Activated T-cell treated with anti-CD3 and anti-CD28 coated beads for 48 hours (primary cell): ENCODE data around the gene MTHFR.

Experiments
- DNase-seq: peaks from one replicate; pipeline ENCODE4 v3.0.0-alpha.2; 2020; ENCODE audit warnings: low read depth

MTHFR gene

GRCh38 chr1:11782127-11782708, 23.5 kb downstream of the MTHFR start:
- no peak for DNase-seq

- no peak for DNase-seq
Observed at GRCh38 chr1:11781297-11781696, 24.5 kb downstream of the MTHFR start.

GRCh38 chr1:11780380-11781147, 25.2 kb downstream of the MTHFR start:
- DNase-seq, result no peak

GRCh38 chr1:11779715-11780379, 25.9 kb downstream of the MTHFR start:
- no peak for DNase-seq

GRCh38 chr1:11778844-11779623, 26.7 kb downstream of the MTHFR start:
- DNase-seq, result no peak

GRCh38 chr1:11778336-11778735, 27.4 kb downstream of the MTHFR start:
- DNase-seq, result no peak

- DNase-seq, result no peak
Observed at GRCh38 chr1:11777658-11778322, 28.0 kb downstream of the MTHFR start.

- no peak for DNase-seq
Observed at GRCh38 chr1:11774753-11775152, 31.0 kb downstream of the MTHFR start.

- no peak for DNase-seq
Observed at GRCh38 chr1:11772458-11772857, 33.3 kb downstream of the MTHFR start.

- no peak for DNase-seq
Observed at GRCh38 chr1:11771481-11772043, 34.2 kb downstream of the MTHFR start.

GRCh38 chr1:11770011-11770410, 35.8 kb downstream of the MTHFR start:
- DNase-seq, result no peak

GRCh38 chr1:11769274-11769673, 36.5 kb downstream of the MTHFR start:
- no peak for DNase-seq

- DNase-seq, result no peak
Observed at GRCh38 chr1:11768821-11769220, 36.9 kb downstream of the MTHFR start.

GRCh38 chr1:11767922-11768704, 37.7 kb downstream of the MTHFR start:
- DNase-seq, result no peak

GRCh38 chr1:11766429-11766776, 39.4 kb downstream of the MTHFR start:
- DNase-seq, result no peak

- DNase-seq, result no peak
Observed at GRCh38 chr1:11765661-11766428, 39.9 kb downstream of the MTHFR start.

GRCh38 chr1:11764519-11764918, 41.2 kb downstream of the MTHFR start:
- no peak for DNase-seq

GRCh38 chr1:11764115-11764514, 41.6 kb downstream of the MTHFR start:
- no peak for DNase-seq

GRCh38 chr1:11761988-11762406, 43.8 kb downstream of the MTHFR start, which contains the start of gene C1orf167:
Gene C1orf167 (plus strand): TSS chr1:11762193. CDS start chr1:11764401, 2,208 bp downstream.
- DNase-seq, result peak; percentile 45

GRCh38 chr1:11761285-11761684, 44.5 kb downstream of the MTHFR start:
- DNase-seq, result no peak
